GM12891 (cell line): ENCODE results near the gene CEP55.

Experiments used
- POLR2A ChIP-seq: IDR thresholded peaks from 2 replicates; pipeline ENCODE4 v1.6.1; 2011; ENCODE audit warnings: low read depth, low read length, control low read depth
- POLR2AphosphoS5 ChIP-seq: IDR thresholded peaks from 2 replicates; pipeline ENCODE4 v1.6.1; 2011; ENCODE audit warnings: low read depth, low read length, control low read depth

- TF ChIP-seq POLR2AphosphoS5 (no peak), POLR2A (no peak)
Observed at GRCh38 chr10:93552780-93553179, 56.4 kb downstream of the CEP55 start.
